SK-N-MC (cell line): ENCODE results near the gene CADPS.

Source experiments
- EZH2 ChIP-seq: fragments of 200-600 bp; sonication (generic); IDR thresholded peaks from one replicate; pipeline ENCODE4 v1.6.1; 2017; ENCODE audit warnings: antibody characterized with exemption
- POLR2AphosphoS5 ChIP-seq: IDR thresholded peaks from 2 replicates; pipeline ENCODE4 v1.6.1; 2012; ENCODE audit warnings: mild to moderate bottlenecking, low read depth, low read length, borderline replicate concordance

- TF ChIP-seq POLR2AphosphoS5 (no peak), EZH2 (no peak)
These were observed 126.1 kb downstream of the CADPS start for GRCh38 chr3:62749130-62749529.
